ENCODE measurements around the gene SEPTIN3.

SEPTIN3 gene

GRCh38 chr22:41969110-41969646 is at the start of gene SEPTIN3:
Gene SEPTIN3 (plus strand): TSS chr22:41969443. CDS start chr22:41971493, 2,050 bp downstream.
- DNase-seq (ENCODE audit: low read depth in 2 of 3, low spot score in 1 of 3): no peak

- DNase-seq (ENCODE audit: low read depth in 2 of 3, low spot score in 1 of 3): no peak
Measured at GRCh38 chr22:41920271-41920976, 48.8 kb upstream of the SEPTIN3 start.

DNA sequence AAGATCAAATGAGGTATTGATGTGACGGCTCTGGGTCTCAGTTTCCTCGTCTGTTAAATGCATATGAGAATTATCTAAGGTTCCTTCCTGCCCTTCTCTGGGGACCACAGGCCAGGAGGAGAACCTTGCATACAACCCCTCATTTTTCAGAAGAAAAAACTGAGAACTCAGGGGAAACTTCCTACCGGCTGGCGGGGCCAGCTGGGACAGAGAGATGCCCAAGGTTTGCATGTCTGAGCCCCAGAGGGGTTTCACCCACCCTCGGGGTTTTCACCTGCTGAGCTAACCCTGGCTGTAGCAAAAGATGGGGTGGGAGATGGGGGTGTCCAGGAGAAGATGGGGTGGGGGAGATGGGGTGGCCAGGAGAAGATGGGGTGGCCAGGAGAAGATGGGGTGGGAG is 46.9 kb upstream of the SEPTIN3 start:
- DNase-seq (ENCODE audit: low read depth in 2 of 3, low spot score in 1 of 3): no peak

DNA sequence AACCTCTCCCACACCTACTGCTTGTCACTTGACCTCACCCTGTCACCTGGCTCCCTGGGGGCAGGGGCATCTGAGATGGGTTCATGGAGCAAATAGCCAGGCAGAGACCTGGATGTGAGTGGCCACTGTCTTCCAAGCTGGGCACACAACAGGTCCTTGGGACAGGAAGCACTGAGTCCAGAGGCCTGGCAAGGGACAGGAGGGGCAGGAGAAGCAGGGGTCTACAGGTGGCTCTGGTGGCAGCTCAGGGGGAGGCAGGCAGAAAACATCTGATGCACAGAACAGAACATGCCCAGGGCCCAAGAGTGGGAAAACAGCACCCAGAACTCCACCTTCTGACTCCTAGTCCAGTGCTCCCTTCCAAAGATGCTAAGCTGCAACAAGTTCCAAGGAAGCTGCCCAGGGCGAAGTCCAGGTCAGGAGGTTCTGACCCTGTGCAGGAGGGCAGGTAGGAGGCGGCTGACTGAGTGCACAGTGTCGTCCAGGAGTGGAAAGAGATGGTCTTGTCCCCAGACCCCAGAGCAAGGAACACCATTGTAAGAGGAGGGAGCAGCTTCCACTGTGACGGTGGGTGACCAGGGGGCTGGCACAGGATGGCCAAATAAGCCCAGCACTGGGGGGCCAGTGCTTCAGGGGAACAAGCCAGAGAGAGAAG is 46.2 kb upstream of the SEPTIN3 start:
- no peak for DNase-seq (ENCODE audit: low read depth in 2 of 3, low spot score in 1 of 3)

- no peak for DNase-seq (ENCODE audit: low read depth in 2 of 3, low spot score in 1 of 3)
Measured at GRCh38 chr22:41923595-41924276, 45.5 kb upstream of the SEPTIN3 start.

DNA sequence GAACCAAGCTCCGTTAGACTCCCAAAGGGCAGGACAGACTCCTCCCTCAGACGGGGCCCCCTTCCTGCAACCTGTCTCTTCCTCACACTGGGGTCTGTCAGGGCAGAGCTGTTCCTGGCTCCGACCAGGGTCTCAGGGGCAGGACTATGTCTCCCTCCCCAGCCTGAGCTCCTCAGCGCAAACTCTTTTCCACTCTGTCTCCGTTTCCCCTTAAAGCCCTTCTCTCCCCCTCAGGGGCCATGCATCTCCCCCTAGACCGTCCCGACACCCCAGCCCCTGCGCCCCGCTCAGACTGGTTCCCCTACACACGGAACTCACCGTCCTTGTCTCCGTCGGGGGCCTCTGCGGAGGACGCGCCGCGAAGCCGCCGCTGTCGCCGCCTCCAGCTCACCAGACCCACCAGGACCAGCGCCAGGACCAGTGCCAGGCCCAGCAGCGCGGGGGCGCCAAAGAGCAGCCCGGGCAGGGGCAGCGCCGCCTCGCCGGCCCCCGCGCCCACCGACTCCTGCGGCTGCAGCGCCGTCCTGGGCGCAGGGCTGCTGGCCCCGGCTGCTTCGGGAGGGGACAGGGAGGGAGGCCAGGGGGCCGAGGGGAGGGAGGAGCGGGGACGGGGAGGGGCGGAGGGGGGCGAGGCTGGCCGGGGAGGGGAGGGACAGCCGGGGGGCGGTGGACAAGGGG is 43.3 kb upstream of the SEPTIN3 start:
- peak; percentile 51 to 69 (median 69) for DNase-seq (ENCODE audit: low read depth in 2 of 3, low spot score in 1 of 3)

GRCh38 chr22:41927813-41928212 is 41.4 kb upstream of the SEPTIN3 start:
- no peak for DNase-seq (ENCODE audit: low read depth in 2 of 3, low spot score in 1 of 3)

DNA sequence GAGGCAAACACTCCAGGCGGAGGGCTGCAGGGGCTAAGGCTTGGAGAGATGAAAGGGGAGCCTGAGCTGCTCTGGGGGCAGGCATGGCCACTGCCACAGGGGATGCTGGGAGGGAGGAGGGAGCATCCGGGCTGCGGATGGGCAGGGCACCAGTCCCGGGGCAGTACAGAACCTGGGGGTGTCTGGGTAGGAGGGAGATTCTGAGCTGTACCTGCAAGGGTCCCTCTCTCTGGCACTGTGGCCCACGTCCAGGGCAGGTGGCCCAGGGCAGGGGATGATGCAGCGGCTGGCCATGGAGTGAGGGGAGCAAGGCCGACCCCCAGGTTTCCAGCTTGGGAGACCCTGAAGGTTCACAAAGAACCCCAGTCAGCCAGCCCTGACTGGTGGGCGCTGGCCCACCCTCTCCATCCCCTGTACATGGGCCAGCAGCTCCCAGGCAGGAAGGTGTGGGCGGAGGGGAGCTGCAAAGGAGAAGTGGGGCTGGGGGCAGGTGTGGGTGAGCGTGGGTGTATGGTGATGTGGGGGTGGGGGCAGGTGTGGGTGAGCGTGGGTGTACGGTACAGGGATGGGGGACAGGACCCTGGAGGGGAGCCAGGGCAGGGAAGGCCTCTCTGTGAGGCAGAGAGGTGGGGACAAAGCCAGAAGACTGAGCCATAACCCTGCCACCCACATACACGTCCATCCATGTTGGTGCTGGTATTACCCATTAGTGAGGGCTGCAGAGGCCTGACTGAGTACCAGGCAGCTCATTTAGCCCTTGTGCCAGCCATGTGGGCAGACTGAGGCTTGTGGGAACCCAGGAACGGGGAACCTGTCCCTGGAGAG is 40.4 kb upstream of the SEPTIN3 start:
- no peak for DNase-seq (ENCODE audit: low read depth in 2 of 3, low spot score in 1 of 3)

DNA sequence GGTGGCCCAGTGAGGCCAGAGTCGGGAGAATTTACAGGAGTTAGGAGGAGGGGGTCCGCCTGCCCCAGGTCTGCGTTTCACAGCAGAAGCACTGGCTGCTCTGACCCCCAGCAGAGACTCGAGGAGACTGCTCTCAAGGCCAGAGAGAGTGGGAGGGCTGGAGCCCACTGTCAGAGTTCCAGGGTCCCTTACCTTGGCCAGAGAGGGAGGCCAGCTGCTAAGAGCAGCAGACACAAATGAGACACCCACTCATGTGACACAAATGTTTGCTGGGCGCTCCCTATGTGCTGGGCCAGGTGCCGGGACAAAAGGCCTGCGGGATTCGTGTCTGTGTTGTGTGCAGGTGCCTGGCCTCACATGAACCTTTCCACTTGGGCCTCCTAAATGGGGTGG is 39.8 kb upstream of the SEPTIN3 start:
- no peak for DNase-seq (ENCODE audit: low read depth in 2 of 3, low spot score in 1 of 3)

DNA sequence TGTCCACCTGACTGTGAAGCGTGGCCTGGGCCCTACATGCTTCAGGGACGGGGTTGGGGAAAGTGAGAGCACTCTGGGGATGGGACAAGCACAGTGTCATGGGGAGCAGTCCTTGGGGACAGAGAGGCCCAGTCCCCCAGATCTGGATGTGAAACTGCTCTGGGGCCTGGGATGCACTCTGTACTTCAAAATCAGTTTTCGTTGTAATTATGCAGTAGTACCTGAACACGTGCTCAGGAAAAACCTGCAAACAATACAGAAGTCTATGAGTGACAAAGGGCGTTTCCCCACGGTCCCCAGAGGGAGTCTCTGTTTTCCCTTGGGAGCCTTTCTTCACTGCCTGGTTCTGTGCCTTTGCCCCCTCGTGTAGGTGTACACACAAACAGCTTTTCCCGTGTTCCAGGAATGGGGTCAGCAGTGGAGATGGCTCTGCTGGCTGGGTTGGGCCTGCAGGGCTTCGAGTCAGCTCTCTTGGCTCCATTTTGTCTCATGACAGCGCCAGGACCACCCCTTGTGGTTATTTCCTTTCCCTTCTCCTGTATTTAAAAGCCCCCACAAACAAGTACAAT is 37.5 kb upstream of the SEPTIN3 start:
- no peak for DNase-seq (ENCODE audit: low read depth in 2 of 3, low spot score in 1 of 3)

DNA sequence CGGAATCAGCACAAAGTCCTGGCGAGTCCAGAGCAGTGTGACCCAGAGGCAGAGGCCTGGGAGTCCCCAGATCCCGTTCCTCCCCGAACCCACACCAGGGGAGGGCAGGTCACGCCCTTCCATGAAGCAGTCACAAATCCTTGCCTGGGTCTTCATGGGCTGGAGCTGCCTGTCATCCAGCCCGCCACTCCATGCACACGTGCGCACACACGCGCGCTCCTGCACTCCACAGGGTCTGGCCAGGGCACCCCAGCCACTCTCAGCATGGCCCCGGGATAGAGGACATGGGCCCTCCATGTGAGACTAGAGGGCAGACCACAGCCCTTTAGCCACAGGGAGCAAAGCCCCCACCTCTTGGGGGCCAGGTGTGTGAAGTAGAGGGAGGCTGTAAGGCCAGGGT is 36.9 kb upstream of the SEPTIN3 start:
- DNase-seq (ENCODE audit: low read depth in 2 of 3, low spot score in 1 of 3): no peak

DNA sequence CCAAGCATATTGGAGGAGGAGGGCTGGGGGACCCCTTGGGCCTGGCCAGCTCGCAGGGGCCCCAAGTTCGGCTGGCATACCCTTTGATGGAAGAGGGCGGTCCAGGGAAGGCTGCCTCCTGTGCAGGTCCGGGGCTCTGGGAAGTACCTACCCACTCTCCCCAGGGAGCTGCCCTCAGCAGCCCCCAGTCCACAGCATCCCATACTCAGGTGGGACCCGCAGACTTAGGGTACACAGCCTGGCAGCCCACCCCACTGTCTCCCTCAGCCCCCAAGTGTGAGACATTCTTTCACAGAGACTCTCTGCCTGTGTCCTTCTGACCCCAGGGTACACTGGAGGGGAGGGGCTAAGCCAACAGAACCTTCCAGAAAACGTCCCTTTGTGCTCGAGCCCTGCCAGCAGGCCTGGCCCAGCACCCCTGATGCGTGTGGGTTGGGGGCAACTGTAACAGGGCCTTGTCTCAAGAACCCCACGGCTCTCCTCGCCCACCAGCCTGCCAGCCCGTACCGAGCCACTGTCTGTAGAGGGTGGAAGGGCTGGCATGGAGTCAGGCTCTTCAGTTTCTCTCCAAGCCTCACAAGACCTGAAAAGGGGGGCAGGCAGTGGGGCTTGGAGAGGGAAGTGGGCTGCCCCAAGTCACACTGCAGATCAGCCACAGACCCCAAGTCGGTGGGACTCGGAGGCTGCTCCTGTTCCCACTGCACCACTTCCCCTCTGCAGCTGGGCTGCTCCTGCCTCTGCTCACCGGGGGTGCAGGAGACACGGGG is 35.6 kb upstream of the SEPTIN3 start:
- no peak for DNase-seq (ENCODE audit: low read depth in 2 of 3, low spot score in 1 of 3)

DNA sequence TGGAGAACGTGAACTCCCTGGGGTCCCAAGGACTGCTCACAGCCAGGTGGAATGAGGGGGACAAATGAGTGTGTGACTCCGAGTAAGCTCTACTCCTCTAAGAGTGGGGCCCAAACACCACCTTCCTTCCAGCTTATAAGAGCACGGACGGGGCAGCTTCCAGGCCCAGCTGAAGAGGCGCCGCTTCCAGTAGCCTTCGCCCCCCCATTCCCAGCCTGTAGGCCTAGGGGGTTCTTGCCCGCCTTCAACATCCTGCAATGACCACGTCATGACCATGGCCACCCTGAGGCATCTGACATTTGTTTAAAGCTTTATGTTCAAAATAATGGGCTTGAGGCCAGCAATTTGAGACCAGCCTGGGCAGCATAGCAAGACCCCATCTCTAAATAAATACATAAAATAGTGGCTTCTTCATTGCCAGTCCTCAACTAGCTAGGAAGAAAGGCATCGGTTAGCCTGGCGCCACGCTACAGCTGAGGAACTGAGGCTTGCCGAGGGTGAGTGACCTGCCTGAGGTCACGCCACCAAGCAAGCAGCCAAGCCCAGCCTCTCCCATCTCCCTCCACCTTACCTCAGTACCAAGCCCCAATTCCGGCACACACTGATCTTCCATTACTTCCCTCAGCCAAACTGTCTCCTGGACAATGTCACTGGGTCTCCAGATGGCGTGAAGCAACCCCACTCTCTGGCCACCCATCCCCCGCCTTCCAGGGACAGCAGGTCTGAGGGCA is 34.8 kb upstream of the SEPTIN3 start:
- DNase-seq (ENCODE audit: low read depth in 2 of 3, low spot score in 1 of 3): no peak

- DNase-seq (ENCODE audit: low read depth in 2 of 3, low spot score in 1 of 3): no peak
Measured at GRCh38 chr22:41935015-41935351, 34.3 kb upstream of the SEPTIN3 start.

- no peak for DNase-seq (ENCODE audit: low read depth in 2 of 3, low spot score in 1 of 3)
Measured at GRCh38 chr22:41935509-41935908, 33.7 kb upstream of the SEPTIN3 start.

DNA sequence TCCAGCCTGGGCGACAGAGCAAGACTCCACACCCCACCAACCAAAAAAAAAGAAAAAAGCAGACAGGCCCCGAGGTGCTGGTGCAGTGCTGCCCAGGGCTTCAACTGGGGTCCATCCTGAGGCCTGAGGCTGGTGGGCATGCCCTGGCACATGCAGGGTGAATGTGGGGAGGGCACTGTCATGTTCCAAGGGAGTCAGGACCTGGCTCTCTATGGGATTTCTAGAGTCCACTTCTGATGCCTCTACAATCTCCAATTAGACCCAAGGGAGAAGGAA is 32.4 kb upstream of the SEPTIN3 start:
- DNase-seq (ENCODE audit: low read depth in 2 of 3, low spot score in 1 of 3): no peak

- DNase-seq (ENCODE audit: low read depth in 2 of 3, low spot score in 1 of 3): peak; percentile 91 to 95 (median 94)
Measured at GRCh38 chr22:41939981-41940831, 29.0 kb upstream of the SEPTIN3 start.

All from stimulated activated CD4-positive, alpha-beta T cell treated with anti-CD3 and anti-CD28 coated beads, Interleukin-12 subunit alpha, Interleukin-12 subunit beta, amount 100 ng/mL, for 48 hours (primary cell).